Suprapubic skin (tissue), 4 donors: ENCODE data around the gene E2F4. TPM values are rescaled to one million over a fixed set of nuclear protein-coding genes. Genes with fewer than 3 reads are reported as not detected.

ENCODE experiments used
- DNase-seq, 2 donors: peaks; one replicate each; pipeline ENCODE4 v3.0.0-alpha.2; 2019; ENCODE audit warnings: low spot score in 2 of 2
- H3K27ac ChIP-seq: fragments of 200-600 bp; sonication (generic); one replicate; pipeline ENCODE4 v1.5.1; 2019
- H3K27me3 ChIP-seq: fragments of 200-600 bp; sonication (generic); one replicate; pipeline ENCODE4 v1.5.1; 2019
- H3K36me3 ChIP-seq: fragments of 200-600 bp; sonication (generic); one replicate; pipeline ENCODE4 v1.5.1; 2019
- H3K4me1 ChIP-seq: fragments of 200-600 bp; sonication (generic); one replicate; pipeline ENCODE4 v1.5.1; 2019
- H3K4me3 ChIP-seq: fragments of 200-600 bp; sonication (generic); one replicate; pipeline ENCODE4 v1.5.1; 2019; ENCODE audit warnings: mild to moderate bottlenecking
- H3K9me3 ChIP-seq: fragments of 200-600 bp; sonication (generic); one replicate; pipeline ENCODE4 v1.5.1; 2019
- CTCF ChIP-seq, 2 donors: fragments of 200-600 bp in 1 of 2; fragments of 450-650 bp in 1 of 2; sonication (generic) in 1 of 2; IDR thresholded peaks; one replicate each; pipeline ENCODE4 v1.5.1; 2016 to 2019; ENCODE audit warnings: antibody characterized with exemption in 2 of 2, mild to moderate bottlenecking in 1 of 2, moderate library complexity in 1 of 2
- EP300 ChIP-seq: sonication (generic); formaldehyde crosslinking; IDR thresholded peaks from one replicate; pipeline ENCODE4 v1.6.1; 2017; ENCODE audit warnings: antibody characterized with exemption
- POLR2A ChIP-seq, 2 donors: fragments of 450-650 bp; IDR thresholded peaks; one replicate each; pipeline ENCODE4 v1.6.1; 2017; ENCODE audit warnings: antibody characterized with exemption in 2 of 2, mild to moderate bottlenecking in 2 of 2, moderate library complexity in 2 of 2
- POLR2AphosphoS5 ChIP-seq, 3 donors: sonication (generic); formaldehyde crosslinking; IDR thresholded peaks; one replicate each; pipeline ENCODE4 v1.6.1; 2017; ENCODE audit warnings: antibody characterized with exemption in 3 of 3
- WGBS: methylation state at CpG from one replicate; pipeline ENCODE4 v1.1.5; 2018; 5-methylcytosine and 5-hydroxymethylcytosine counted together
- total RNA-seq, 4 donors: library from RNA; depleted of rRNA; stranded (reverse); fragments of >200 nt; gene quantifications; one replicate each; pipeline ENCODE4 v1.1.0, GENCODE V29; 2016

E2F4 gene
- total RNA-seq, 4 donors from 2014 or later = 92.6 to 106 (median 96.8) TPM

DNA sequence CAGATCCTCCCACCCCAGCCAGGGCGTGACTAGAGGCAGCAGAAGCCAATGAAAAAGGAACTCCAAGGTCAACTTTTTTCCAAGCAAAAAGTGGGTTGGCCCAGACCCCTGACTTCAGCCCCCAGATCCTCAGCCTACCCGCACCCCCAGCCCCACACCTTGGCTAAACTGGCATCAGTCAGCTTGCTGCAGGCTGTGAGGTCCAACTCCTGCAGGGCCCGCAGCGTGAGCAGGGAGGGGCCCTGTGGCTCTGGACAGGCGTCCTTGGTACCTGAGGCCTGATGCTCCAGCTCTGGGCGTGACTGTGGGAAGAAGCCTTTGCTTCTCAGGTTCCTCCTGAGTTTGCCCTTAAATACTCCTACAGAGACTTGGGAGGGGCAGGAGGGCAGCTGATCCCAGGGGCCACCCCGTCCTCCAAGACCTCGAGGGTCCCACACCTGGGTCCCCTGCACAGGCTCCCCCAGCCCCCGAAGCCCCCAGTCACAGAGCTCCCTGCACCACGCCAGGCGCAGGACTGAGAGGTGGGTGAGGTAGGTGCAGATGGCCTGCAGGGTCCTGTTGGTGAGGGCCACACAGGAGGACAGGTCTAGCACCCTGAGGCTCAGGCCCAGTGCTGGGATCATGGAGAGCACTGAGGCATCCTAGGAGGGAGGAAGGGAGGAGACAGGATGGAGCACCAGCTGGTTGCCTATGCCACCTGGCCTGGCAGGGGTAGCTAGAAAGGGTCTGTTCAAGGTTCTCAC, 16.4 kb downstream of the E2F4 start:
- H3K36me3 ChIP-seq = peaks cover 17% of the 10 kb centered on the region
- TF ChIP-seq POLR2AphosphoS5 (IDR thresholded peaks at IDR 0.05) (no peak), EP300 (no peak), POLR2A (IDR thresholded peaks at IDR 0.05) (no peak), CTCF (IDR thresholded peaks at IDR 0.05) (no peak)
- H3K27ac ChIP-seq = no peak overlapping the region
- DNase-seq = no peak
- H3K4me3 ChIP-seq = no peak overlapping the region
- no peaks in the 10 kb centered on the region for H3K9me3 ChIP-seq
- no peaks in the 10 kb centered on the region for H3K27me3 ChIP-seq
- WGBS = 90% methylated on average over 6 of the region's 11 CpGs
- peaks cover 10% of the 10 kb centered on the region for H3K4me1 ChIP-seq

DNA sequence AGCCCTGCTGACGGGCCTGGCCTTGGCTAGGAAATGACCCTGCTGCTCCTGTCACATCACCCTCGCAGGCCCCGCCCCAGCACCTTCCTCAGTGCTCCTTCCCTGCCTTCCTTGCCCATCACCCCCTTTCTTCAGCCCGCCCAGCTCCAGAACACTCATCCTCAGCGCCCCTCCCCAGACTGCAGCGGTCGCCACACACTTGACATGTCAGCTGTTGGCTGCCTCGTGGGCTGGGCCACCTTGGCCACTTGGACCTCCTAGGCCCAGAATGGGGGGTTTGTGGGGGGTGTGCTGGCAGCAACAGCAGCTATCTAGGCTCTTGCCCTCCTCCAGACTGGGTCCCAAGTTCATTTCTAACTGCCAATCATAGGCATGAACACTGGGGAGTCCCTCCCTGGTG, 17.6 kb downstream of the E2F4 start:
- no peak for DNase-seq
- WGBS = 88% methylated on average over 8 of the region's 8 CpGs
- H3K36me3 ChIP-seq = peaks cover 9% of the 10 kb centered on the region

GRCh38 chr16:67210069-67210937, 18.3 kb downstream of the E2F4 start:
- DNase-seq = no peak
- Histone ChIP-seq H3K4me1 (peaks cover 11% of the 10 kb centered on the region), H3K27me3 (no peaks in the 10 kb centered on the region), H3K4me3 (no peak overlapping the region), H3K36me3 (peaks cover 9% of the 10 kb centered on the region), H3K9me3 (no peaks in the 10 kb centered on the region), H3K27ac (no peak overlapping the region)
- TF ChIP-seq POLR2AphosphoS5 (IDR thresholded peaks at IDR 0.05) (no peak), EP300 (no peak), POLR2A (IDR thresholded peaks at IDR 0.05) (no peak), CTCF (IDR thresholded peaks at IDR 0.05) (no peak)
- 93% methylated on average over 15 of the region's 25 CpGs for WGBS

More for the DNA sequence above, 17.6 kb downstream of the E2F4 start:
- Histone ChIP-seq H3K9me3 (no peaks in the 10 kb centered on the region), H3K4me3 (no peak overlapping the region), H3K27ac (no peak overlapping the region), H3K4me1 (peaks cover 11% of the 10 kb centered on the region), H3K27me3 (no peaks in the 10 kb centered on the region)
- TF ChIP-seq POLR2A (IDR thresholded peaks at IDR 0.05) (no peak), EP300 (no peak), POLR2AphosphoS5 (IDR thresholded peaks at IDR 0.05) (no peak), CTCF (IDR thresholded peaks at IDR 0.05) (no peak)

DNA sequence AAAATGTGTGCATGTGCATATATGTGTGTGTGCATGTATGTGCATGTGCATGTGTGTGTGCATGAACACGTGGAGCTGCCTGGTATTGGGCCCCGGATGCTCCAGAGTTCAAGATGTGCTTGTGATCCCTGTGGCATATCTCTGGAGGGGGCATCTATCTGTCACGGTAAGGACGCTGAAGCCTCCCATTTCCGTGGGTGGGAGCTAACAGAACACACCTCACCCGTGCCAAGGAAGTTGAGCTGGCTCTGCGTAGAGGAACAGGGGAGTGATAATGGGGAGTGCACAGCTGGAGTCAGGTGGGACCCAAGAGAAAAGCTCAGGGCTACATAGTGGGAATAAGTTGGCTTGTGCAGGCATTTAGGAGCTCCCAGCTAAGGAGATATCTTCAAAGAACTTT, 19.7 kb downstream of the E2F4 start:
- no peak for TF ChIP-seq EP300
- TF ChIP-seq CTCF (IDR thresholded peaks at IDR 0.05) = no peak
- TF ChIP-seq POLR2A (IDR thresholded peaks at IDR 0.05) = no peak
- TF ChIP-seq POLR2AphosphoS5 (IDR thresholded peaks at IDR 0.05) = no peak
- Histone ChIP-seq H3K9me3 (no peaks in the 10 kb centered on the region), H3K4me3 (no peak overlapping the region), H3K27me3 (no peaks in the 10 kb centered on the region), H3K27ac (no peak overlapping the region), H3K36me3 (peaks cover 9% of the 10 kb centered on the region), H3K4me1 (peaks cover 13% of the 10 kb centered on the region)
- no peak for DNase-seq
- WGBS = 86% methylated on average over 7 of the region's 7 CpGs

- no peaks in the 10 kb centered on the region for H3K9me3 ChIP-seq
- H3K4me3 ChIP-seq = no peak overlapping the region
- H3K4me1 ChIP-seq = peaks cover 15% of the 10 kb centered on the region
- TF ChIP-seq POLR2AphosphoS5 (IDR thresholded peaks at IDR 0.05) (no peak), CTCF (IDR thresholded peaks at IDR 0.05) (no peak), POLR2A (IDR thresholded peaks at IDR 0.05) (no peak), EP300 (no peak)
- no peaks in the 10 kb centered on the region for H3K27me3 ChIP-seq
- no peak for DNase-seq
- peaks cover 4% of the 10 kb centered on the region for H3K36me3 ChIP-seq
- no peak overlapping the region for H3K27ac ChIP-seq
These were observed 20.8 kb downstream of the E2F4 start for GRCh38 chr16:67212766-67213165.
